Loucy (cell line): ENCODE data around the gene ENTPD8.

Source experiments
- H2AFZ ChIP-seq: fragments of 200-600 bp; sonication (generic); 2 replicates; pipeline ENCODE4 v1.6.0; 2016; ENCODE audit warnings: antibody characterized with exemption, mild to moderate bottlenecking, low read length, moderate library complexity
- H3F3A ChIP-seq: fragments of 200-600 bp; 2 replicates; pipeline ENCODE4 v1.6.0; 2016; ENCODE audit warnings: antibody characterized with exemption, low read depth, mild to moderate bottlenecking
- H3K27me3 ChIP-seq: fragments of 200-600 bp; sonication (generic); 2 replicates; pipeline ENCODE4 v1.6.1; 2014; ENCODE audit warnings: low read length, mild to moderate bottlenecking; ENCODE audit not compliant: insufficient read depth, poor library complexity, severe bottlenecking
- H3K36me3 ChIP-seq: fragments of 200-600 bp; sonication (generic); 2 replicates; pipeline ENCODE4 v1.6.1; 2016; ENCODE audit warnings: low read length; ENCODE audit not compliant: insufficient read depth
- H3K4me1 ChIP-seq: fragments of 200-600 bp; sonication (generic); 2 replicates; pipeline ENCODE4 v1.5.1; 2014; ENCODE audit warnings: low read length, mild to moderate bottlenecking; ENCODE audit not compliant: insufficient read depth, poor library complexity, severe bottlenecking
- H3K4me2 ChIP-seq: fragments of 200-600 bp; sonication (generic); 2 replicates; pipeline ENCODE4 v1.6.0; 2014; ENCODE audit warnings: antibody characterized with exemption, low read length, low read depth, mild to moderate bottlenecking; ENCODE audit not compliant: poor library complexity, severe bottlenecking
- H3K4me3 ChIP-seq: fragments of 200-600 bp; sonication (generic); 2 replicates; pipeline ENCODE4 v1.5.1; 2014; ENCODE audit warnings: low read length, mild to moderate bottlenecking, mixed read lengths; ENCODE audit not compliant: poor library complexity, severe bottlenecking
- H3K79me2 ChIP-seq: fragments of 200-600 bp; sonication (generic); 2 replicates; pipeline ENCODE4 v1.6.1; 2014; ENCODE audit warnings: low read length; ENCODE audit not compliant: insufficient read depth
- H3K9ac ChIP-seq: fragments of 200-600 bp; sonication (generic); 2 replicates; pipeline ENCODE4 v1.6.0; 2014; ENCODE audit warnings: mild to moderate bottlenecking, low read depth, low read length, moderate library complexity; ENCODE audit not compliant: poor library complexity, severe bottlenecking
- H3K9me2 ChIP-seq: fragments of 200-600 bp; sonication (generic); replicated peaks from 2 replicates; pipeline ENCODE4 v1.6.1; 2016; ENCODE audit warnings: low read depth, low read length, mixed read lengths
- H3K9me3 ChIP-seq: fragments of 200-600 bp; sonication (generic); 2 replicates; pipeline ENCODE4 v1.6.1; 2014; ENCODE audit warnings: mild to moderate bottlenecking, antibody characterized with exemption, low read length, low read depth; ENCODE audit not compliant: insufficient read depth
- H4K20me1 ChIP-seq: fragments of 200-600 bp; sonication (generic); 2 replicates; pipeline ENCODE4 v1.6.0; 2014; ENCODE audit warnings: antibody characterized with exemption, low read length, mild to moderate bottlenecking; ENCODE audit not compliant: insufficient read depth, poor library complexity, severe bottlenecking
- EZH2phosphoT487 ChIP-seq: fragments of 200-600 bp; IDR thresholded peaks from 2 replicates; pipeline ENCODE4 v1.6.1; 2018; ENCODE audit warnings: antibody characterized with exemption, mild to moderate bottlenecking, moderate library complexity, borderline replicate concordance
- TF ChIP-seq, protein P1 (sequence below): fragments of 200-600 bp; sonication (generic); conservative IDR thresholded peaks from 2 replicates; pipeline ENCODE4 v1.5.1; 2014; ENCODE audit warnings: mild to moderate bottlenecking, antibody characterized with exemption, low read length

Gene ENTPD8

DNA sequence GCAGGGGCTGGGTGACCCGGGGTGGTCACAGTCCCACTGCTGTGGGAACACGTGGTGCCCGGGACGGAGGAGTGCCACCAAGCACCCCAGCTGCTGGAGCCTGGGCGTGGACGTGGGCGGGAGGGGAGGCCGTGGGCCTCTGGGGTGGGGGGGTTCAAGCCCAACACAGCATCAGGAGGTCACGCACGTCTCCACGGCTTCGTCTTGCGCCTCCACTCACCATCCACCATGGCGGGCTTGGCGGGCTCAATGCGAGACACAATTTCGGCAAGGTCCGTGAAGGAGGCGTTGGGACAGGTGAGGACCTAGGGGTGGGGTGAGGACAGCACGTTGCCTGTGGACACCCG is 20.1 kb upstream of the ENTPD8 start:
- Histone ChIP-seq H3K36me3 (no peaks in the 10 kb centered on the region), H3K79me2 (no peaks in the 10 kb centered on the region), H2AFZ (no peak overlapping the region), H3K9me2 (no peaks in the 10 kb centered on the region), H3K9ac (no peak overlapping the region), H3K9me3 (peaks cover 4% of the 10 kb centered on the region; the same call in 1 of the 2 replicates), H4K20me1 (no peaks in the 10 kb centered on the region), H3K4me3 (no peak overlapping the region), H3K27me3 (no peaks in the 10 kb centered on the region), H3K4me1 (no peaks in the 10 kb centered on the region), H3F3A (no peaks in the 10 kb centered on the region), H3K4me2 (no peak overlapping the region)
- no peak for TF ChIP-seq EZH2phosphoT487
- TF ChIP-seq, protein P1, sequence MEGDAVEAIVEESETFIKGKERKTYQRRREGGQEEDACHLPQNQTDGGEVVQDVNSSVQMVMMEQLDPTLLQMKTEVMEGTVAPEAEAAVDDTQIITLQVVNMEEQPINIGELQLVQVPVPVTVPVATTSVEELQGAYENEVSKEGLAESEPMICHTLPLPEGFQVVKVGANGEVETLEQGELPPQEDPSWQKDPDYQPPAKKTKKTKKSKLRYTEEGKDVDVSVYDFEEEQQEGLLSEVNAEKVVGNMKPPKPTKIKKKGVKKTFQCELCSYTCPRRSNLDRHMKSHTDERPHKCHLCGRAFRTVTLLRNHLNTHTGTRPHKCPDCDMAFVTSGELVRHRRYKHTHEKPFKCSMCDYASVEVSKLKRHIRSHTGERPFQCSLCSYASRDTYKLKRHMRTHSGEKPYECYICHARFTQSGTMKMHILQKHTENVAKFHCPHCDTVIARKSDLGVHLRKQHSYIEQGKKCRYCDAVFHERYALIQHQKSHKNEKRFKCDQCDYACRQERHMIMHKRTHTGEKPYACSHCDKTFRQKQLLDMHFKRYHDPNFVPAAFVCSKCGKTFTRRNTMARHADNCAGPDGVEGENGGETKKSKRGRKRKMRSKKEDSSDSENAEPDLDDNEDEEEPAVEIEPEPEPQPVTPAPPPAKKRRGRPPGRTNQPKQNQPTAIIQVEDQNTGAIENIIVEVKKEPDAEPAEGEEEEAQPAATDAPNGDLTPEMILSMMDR = no peak

DNA sequence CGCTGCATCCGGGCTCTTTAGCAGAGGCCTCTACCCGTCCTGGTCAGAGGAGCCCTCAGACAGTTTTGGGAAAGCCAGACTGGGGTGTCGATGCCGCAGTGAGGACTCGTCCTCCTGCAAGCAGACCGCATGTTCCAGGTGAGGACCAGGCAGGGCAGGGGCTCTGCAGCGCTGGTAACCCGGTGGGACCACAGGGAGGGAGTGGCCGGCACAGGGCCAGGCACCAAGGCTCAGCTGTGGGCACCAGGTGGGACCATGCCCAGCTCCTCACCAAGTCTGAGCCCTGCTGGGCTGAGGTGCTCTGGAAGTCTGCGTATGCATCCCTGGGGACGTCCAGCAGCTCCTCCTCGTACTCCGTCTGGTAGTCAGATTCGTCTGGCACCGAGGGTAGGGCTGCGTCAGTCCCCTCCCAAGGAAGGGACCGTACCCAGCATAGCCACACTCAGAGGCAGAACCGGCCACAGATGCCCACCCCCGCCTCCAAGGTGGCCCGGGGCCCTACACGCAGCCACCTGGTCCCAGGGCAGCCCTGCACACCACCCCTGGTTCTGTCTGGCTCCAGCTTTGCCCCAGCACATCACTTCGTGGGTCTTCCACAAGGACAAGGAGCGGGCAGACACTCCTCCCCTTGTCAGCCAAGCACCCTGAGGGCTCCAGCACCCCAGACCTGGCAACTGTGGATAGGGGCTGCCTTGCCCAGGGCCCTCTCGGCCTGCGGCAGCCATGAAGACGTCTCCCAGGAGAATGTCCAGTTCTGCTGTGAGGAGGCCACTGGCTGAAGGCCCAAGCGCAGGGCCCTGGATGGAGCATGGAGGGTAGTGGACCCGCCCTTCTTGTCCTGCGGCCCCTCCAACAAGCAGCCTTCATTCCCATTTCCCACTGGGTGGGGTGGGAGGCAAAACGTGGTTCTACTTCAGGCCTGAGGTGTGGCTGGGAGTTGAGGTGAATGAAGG is 19.5 kb upstream of the ENTPD8 start:
- Histone ChIP-seq H3F3A (no peaks in the 10 kb centered on the region), H2AFZ (no peak overlapping the region), H3K36me3 (no peaks in the 10 kb centered on the region), H3K4me2 (no peak overlapping the region), H3K9me2 (no peaks in the 10 kb centered on the region), H3K9me3 (no peaks in the 10 kb centered on the region), H3K4me1 (no peaks in the 10 kb centered on the region), H3K79me2 (no peaks in the 10 kb centered on the region), H3K9ac (no peak overlapping the region), H3K27me3 (no peaks in the 10 kb centered on the region), H3K4me3 (no peak overlapping the region), H4K20me1 (no peaks in the 10 kb centered on the region)
- TF ChIP-seq, protein P1 = no peak
- TF ChIP-seq EZH2phosphoT487 = no peak

DNA sequence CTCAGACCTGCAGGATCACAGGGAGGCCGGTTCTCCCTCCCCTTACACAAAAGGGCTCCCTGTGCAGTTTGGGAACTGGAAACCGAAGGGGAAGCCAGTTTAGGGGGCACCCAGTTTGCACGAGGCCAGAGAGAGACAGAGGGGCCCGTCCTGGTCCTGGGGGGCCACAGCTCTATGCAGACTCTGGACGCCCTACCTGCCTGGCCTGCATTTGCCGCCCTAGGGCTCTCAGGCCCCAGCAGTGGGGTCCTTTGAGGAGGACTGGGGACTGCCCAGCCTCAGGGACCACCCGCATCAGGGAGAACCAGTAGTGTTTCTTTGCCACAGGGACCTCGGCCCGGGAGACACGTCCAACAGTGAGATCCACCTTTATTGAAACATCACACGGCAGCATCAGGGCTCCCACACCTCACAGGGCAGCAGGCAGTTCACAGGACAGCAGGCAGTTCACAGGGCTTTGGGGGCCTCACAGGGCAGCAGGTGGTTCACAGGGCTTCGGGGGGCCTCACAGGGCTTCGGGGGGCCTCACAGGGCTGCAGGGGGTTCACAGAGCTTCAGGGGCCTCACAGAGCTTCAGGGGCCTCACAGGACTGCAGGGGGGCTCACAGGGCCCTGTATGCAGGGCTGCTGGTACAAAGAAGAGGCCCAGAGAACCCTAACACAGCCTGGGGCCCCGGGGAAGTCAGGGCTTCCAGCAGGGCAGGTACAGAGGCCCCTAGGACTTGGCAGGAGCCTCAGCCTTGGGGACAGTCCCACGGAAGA is 18.6 kb upstream of the ENTPD8 start:
- no peaks in the 10 kb centered on the region for H3K27me3 ChIP-seq
- H3K9ac ChIP-seq = no peak overlapping the region
- no peaks in the 10 kb centered on the region for H3K36me3 ChIP-seq
- H2AFZ ChIP-seq = no peak overlapping the region
- no peaks in the 10 kb centered on the region for H3K9me2 ChIP-seq
- no peaks in the 10 kb centered on the region for H3K4me1 ChIP-seq
- no peaks in the 10 kb centered on the region for H4K20me1 ChIP-seq
- no peak for TF ChIP-seq EZH2phosphoT487
- TF ChIP-seq, protein P1 = no peak
- H3K4me3 ChIP-seq = no peak overlapping the region
- no peaks in the 10 kb centered on the region for H3F3A ChIP-seq
- no peaks in the 10 kb centered on the region for H3K79me2 ChIP-seq
- H3K4me2 ChIP-seq = no peak overlapping the region
- H3K9me3 ChIP-seq = no peaks in the 10 kb centered on the region
